HEK293 (cell line): Measurements from ENCODE around the gene MOG.

Experiments used
- CTCF ChIA-PET: fragments of 350-600 bp; formaldehyde crosslinking; extraction: SDS; loops from one replicate; lab custom pipeline; 2021; ENCODE audit warnings: antibody characterized with exemption; lab: Yijun Ruan, JAX
- POLR2A ChIA-PET: fragments of 300-600 bp; formaldehyde crosslinking; extraction: SDS; loops from one replicate; lab custom pipeline; 2020; ENCODE audit warnings: antibody characterized with exemption, inconsistent platforms; lab: Yijun Ruan, JAX
- H3K27ac ChIP-seq: fragments of 200-500 bp; sonication (Bioruptor generic); 2 replicates; pipeline ENCODE4 v1.5.1; 2014; ENCODE audit warnings: low read depth, low read length, control low read depth, inconsistent platforms; ENCODE audit errors: extremely low read depth
- H3K36me3 ChIP-seq, 2 experiments: fragments of 200-500 bp in 1 of 2; sonication (Bioruptor generic) in 1 of 2; 1 replicate in 1 of 2; 2 replicates in 1 of 2; pipeline ENCODE4 v1.5.1; 2014 to 2017; ENCODE audit warnings: inconsistent platforms in 2 of 2, low read length in 2 of 2; ENCODE audit not compliant: control insufficient read depth in 2 of 2, insufficient read depth in 1 of 2
- H3K4me1 ChIP-seq: fragments of 200-500 bp; sonication (Bioruptor generic); 2 replicates; pipeline ENCODE4 v1.5.1; 2014; ENCODE audit warnings: mild to moderate bottlenecking, low read length, inconsistent platforms; ENCODE audit not compliant: control insufficient read depth, insufficient read depth
- H3K4me3 ChIP-seq: 2 replicates; pipeline ENCODE4 v1.5.1; 2011; ENCODE audit warnings: low read depth, mild to moderate bottlenecking, control low read depth, low read length, moderate library complexity
- H3K9me3 ChIP-seq: fragments of 200-500 bp; sonication (Bioruptor generic); 2 replicates; pipeline ENCODE4 v1.5.1; 2014; ENCODE audit warnings: low read depth, low read length, inconsistent platforms; ENCODE audit not compliant: control insufficient read depth, insufficient read depth
- EGR2 ChIP-seq: fragments of 450-650 bp; formaldehyde crosslinking; IDR thresholded peaks from 2 replicates; pipeline ENCODE4 v1.5.1; 2016; ENCODE audit warnings: low read depth, missing biosample characterization, missing genetic modification characterization
- HOXA7 ChIP-seq: sonication (generic); formaldehyde crosslinking; IDR thresholded peaks from 2 replicates; pipeline ENCODE4 v1.8.1; 2022; ENCODE audit warnings: missing genetic modification reagents, borderline replicate concordance
- MYNN ChIP-seq: fragments of 450-650 bp; formaldehyde crosslinking; IDR thresholded peaks from 2 replicates; pipeline ENCODE4 v1.5.1; 2016; ENCODE audit warnings: missing biosample characterization, missing genetic modification characterization, borderline replicate concordance
- OVOL3 ChIP-seq: fragments of 450-650 bp; formaldehyde crosslinking; IDR thresholded peaks from 2 replicates; pipeline ENCODE4 v1.5.1; 2016; ENCODE audit warnings: missing biosample characterization, missing genetic modification characterization
- REPIN1 ChIP-seq: fragments of 450-650 bp; formaldehyde crosslinking; IDR thresholded peaks from 2 replicates; pipeline ENCODE4 v1.5.1; 2017; ENCODE audit warnings: missing biosample characterization, missing genetic modification characterization, low read depth
- SCRT2 ChIP-seq: fragments of 450-650 bp; formaldehyde crosslinking; IDR thresholded peaks from 2 replicates; pipeline ENCODE4 v1.5.1; 2016; ENCODE audit warnings: missing biosample characterization, missing genetic modification characterization
- TCF7L2 ChIP-seq: IDR thresholded peaks from 2 replicates; pipeline ENCODE4 v1.6.1; 2011; ENCODE audit warnings: low read depth, mild to moderate bottlenecking, inconsistent platforms, low read length, moderate library complexity, borderline replicate concordance
- ZFP41 ChIP-seq: fragments of 450-650 bp; formaldehyde crosslinking; IDR thresholded peaks from 2 replicates; pipeline ENCODE4 v1.5.1; 2016; ENCODE audit warnings: missing biosample characterization, missing genetic modification characterization, borderline replicate concordance
- ZNF140 ChIP-seq: fragments of 450-650 bp; formaldehyde crosslinking; IDR thresholded peaks from 2 replicates; pipeline ENCODE4 v1.5.1; 2016; ENCODE audit warnings: missing biosample characterization, missing genetic modification characterization
- ZNF223 ChIP-seq: fragments of 450-650 bp; formaldehyde crosslinking; IDR thresholded peaks from 2 replicates; pipeline ENCODE4 v1.5.1; 2016; ENCODE audit warnings: missing biosample characterization, missing genetic modification characterization
- ZNF24 ChIP-seq: fragments of 450-650 bp; formaldehyde crosslinking; IDR thresholded peaks from 2 replicates; pipeline ENCODE4 v1.5.1; 2016; ENCODE audit warnings: missing biosample characterization, missing genetic modification characterization
- ZNF292 ChIP-seq: fragments of 450-650 bp; formaldehyde crosslinking; IDR thresholded peaks from 2 replicates; pipeline ENCODE4 v1.5.1; 2016; ENCODE audit warnings: low read depth, missing biosample characterization, missing genetic modification characterization, borderline replicate concordance
- ZNF354C ChIP-seq: fragments of 450-650 bp; formaldehyde crosslinking; IDR thresholded peaks from 2 replicates; pipeline ENCODE4 v1.5.1; 2016; ENCODE audit warnings: missing biosample characterization, missing genetic modification characterization, low read depth, borderline replicate concordance
- ZNF529 ChIP-seq: fragments of 450-650 bp; formaldehyde crosslinking; IDR thresholded peaks from 2 replicates; pipeline ENCODE4 v1.5.1; 2017; ENCODE audit warnings: missing genetic modification characterization, missing biosample characterization; ENCODE audit not compliant: insufficient replicate concordance
- ZNF544 ChIP-seq: fragments of 450-650 bp; formaldehyde crosslinking; IDR thresholded peaks from 2 replicates; pipeline ENCODE4 v1.5.0; 2017; ENCODE audit warnings: missing biosample characterization, missing genetic modification characterization
- ZNF558 ChIP-seq: fragments of 450-650 bp; formaldehyde crosslinking; IDR thresholded peaks from 2 replicates; pipeline ENCODE4 v1.5.1; 2016; ENCODE audit warnings: missing biosample characterization, missing genetic modification characterization
- ZNF623 ChIP-seq: fragments of 450-650 bp; formaldehyde crosslinking; IDR thresholded peaks from 2 replicates; pipeline ENCODE4 v1.5.1; 2016; ENCODE audit warnings: missing biosample characterization, missing genetic modification characterization
- ZNF664 ChIP-seq: fragments of 450-650 bp; formaldehyde crosslinking; IDR thresholded peaks from 2 replicates; pipeline ENCODE4 v1.5.1; 2016; ENCODE audit warnings: missing biosample characterization, missing genetic modification characterization
- ZNF777 ChIP-seq: fragments of 450-650 bp; formaldehyde crosslinking; IDR thresholded peaks from 2 replicates; pipeline ENCODE4 v1.5.1; 2017; ENCODE audit warnings: missing biosample characterization, missing genetic modification characterization, borderline replicate concordance
- ZSCAN16 ChIP-seq: fragments of 450-650 bp; formaldehyde crosslinking; IDR thresholded peaks from 2 replicates; pipeline ENCODE4 v1.5.1; 2016; ENCODE audit warnings: missing biosample characterization, missing genetic modification characterization
- ZXDB ChIP-seq: fragments of 450-650 bp; formaldehyde crosslinking; IDR thresholded peaks from 2 replicates; pipeline ENCODE4 v1.5.1; 2016; ENCODE audit warnings: missing biosample characterization, missing genetic modification characterization
- TF ChIP-seq, protein P1 (sequence below): fragments of 450-650 bp; IDR thresholded peaks from 2 replicates; pipeline ENCODE4 v1.5.1; 2018; ENCODE audit warnings: missing biosample characterization, missing genetic modification characterization
- TF ChIP-seq, protein P2 (sequence below): fragments of 450-650 bp; formaldehyde crosslinking; IDR thresholded peaks from 2 replicates; pipeline ENCODE4 v1.5.1; 2016; ENCODE audit warnings: missing biosample characterization, missing genetic modification characterization
- TF ChIP-seq, protein P3 (sequence below): fragments of 450-650 bp; formaldehyde crosslinking; IDR thresholded peaks from 2 replicates; pipeline ENCODE4 v1.5.1; 2016; ENCODE audit warnings: missing biosample characterization, missing genetic modification characterization
- TF ChIP-seq, protein P4 (sequence below): fragments of 450-650 bp; formaldehyde crosslinking; IDR thresholded peaks from 2 replicates; pipeline ENCODE4 v1.5.1; 2016; ENCODE audit warnings: missing biosample characterization, missing genetic modification characterization, low read depth

Gene MOG

DNA sequence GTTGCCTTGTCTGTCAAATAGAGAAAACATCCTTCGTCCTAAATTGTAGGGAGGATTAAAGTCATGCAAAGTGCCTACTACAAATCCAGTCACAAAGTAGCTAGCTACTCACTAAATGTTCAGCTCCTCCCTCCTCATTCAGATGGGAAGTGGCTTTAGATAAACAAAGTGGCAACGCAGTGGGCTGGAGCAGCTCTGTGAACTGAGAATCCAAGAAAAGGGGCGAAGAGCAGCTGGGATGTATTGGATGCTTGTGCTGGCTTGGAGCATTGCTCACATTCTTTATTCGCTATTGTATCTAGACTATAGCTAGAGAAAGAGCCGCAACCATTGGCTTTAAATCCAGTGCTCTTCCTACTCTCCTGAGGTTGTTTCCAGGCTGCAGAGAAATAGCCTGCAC, 10.3 kb downstream of the MOG start:
- POLR2A ChIA-PET: interaction anchor here (1.8 kb wide), 1 partner anchor 17 kb away, joined by 7 read pairs; no protein-coding TSS in a partner anchor
- Histone ChIP-seq H3K4me3 (no peak overlapping the region), H3K27ac (no peak overlapping the region), H3K4me1 (peaks cover 3% of the 10 kb centered on the region; the same call in 1 of the 2 replicates), H3K36me3 (no peaks in the 10 kb centered on the region), H3K9me3 (no peaks in the 10 kb centered on the region)
- CTCF ChIA-PET: interaction anchor here (0.6 to 10.1 kb wide), 8 partner anchors 10 to 1916 kb away, joined by 3 to 287 read pairs (median 4); partner anchors contain the start of gene MOG
- TF ChIP-seq MYNN (no peak), REPIN1 (tag by site-specific recombination) (no peak), ZNF223 (tag by site-specific recombination) (no peak), ZNF24 (tag by site-specific recombination) (no peak), SCRT2 (tag by site-specific recombination) (no peak), ZNF777 (no peak), EGR2 (tag by site-specific recombination) (no peak), ZNF544 (tag by site-specific recombination) (no peak), ZSCAN16 (tag by site-specific recombination) (no peak), OVOL3 (tag by site-specific recombination) (no peak), TCF7L2 (no peak), ZNF140 (tag by site-specific recombination) (no peak), ZNF558 (tag by site-specific recombination) (no peak)
- TF ChIP-seq, protein P1, sequence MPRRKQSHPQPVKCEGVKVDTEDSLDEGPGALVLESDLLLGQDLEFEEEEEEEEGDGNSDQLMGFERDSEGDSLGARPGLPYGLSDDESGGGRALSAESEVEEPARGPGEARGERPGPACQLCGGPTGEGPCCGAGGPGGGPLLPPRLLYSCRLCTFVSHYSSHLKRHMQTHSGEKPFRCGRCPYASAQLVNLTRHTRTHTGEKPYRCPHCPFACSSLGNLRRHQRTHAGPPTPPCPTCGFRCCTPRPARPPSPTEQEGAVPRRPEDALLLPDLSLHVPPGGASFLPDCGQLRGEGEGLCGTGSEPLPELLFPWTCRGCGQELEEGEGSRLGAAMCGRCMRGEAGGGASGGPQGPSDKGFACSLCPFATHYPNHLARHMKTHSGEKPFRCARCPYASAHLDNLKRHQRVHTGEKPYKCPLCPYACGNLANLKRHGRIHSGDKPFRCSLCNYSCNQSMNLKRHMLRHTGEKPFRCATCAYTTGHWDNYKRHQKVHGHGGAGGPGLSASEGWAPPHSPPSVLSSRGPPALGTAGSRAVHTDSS (tag by site-specific recombination): no peak
- TF ChIP-seq, protein P2, sequence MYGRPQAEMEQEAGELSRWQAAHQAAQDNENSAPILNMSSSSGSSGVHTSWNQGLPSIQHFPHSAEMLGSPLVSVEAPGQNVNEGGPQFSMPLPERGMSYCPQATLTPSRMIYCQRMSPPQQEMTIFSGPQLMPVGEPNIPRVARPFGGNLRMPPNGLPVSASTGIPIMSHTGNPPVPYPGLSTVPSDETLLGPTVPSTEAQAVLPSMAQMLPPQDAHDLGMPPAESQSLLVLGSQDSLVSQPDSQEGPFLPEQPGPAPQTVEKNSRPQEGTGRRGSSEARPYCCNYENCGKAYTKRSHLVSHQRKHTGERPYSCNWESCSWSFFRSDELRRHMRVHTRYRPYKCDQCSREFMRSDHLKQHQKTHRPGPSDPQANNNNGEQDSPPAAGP (tag by site-specific recombination): no peak

DNA sequence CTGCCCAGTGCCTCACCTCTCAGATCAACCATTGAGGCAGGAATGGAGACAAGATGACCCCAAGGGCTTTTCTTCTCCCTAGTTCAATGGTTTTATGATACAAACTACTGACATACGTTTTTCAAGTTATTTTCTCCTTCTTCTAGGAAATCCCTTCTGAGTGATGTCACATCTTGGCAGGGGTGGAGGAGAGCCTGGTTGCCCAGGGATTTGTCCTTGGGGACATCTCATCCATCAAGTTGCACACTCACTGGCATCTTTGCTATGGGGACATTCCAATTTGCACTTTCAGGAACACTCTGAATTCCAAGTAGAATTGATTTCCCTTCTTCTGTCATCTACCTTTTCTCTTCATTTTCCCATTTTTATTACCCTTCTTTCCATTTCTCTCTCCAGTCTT, 14.1 kb downstream of the MOG start:
- H3K27ac ChIP-seq: no peak overlapping the region
- CTCF ChIA-PET: interaction anchor here (0.6 to 3.3 kb wide), 7 partner anchors 17 to 823 kb away, joined by 3 to 32 read pairs (median 5); no protein-coding TSS in a partner anchor
- POLR2A ChIA-PET: no interaction called here

More for the DNA sequence above, 14.1 kb downstream of the MOG start:
- Histone ChIP-seq H3K4me3 (no peak overlapping the region), H3K9me3 (no peaks in the 10 kb centered on the region)
- no peak for TF ChIP-seq ZNF354C (tag by site-specific recombination)
- TF ChIP-seq ZNF292 (tag by site-specific recombination): no peak
- no peak for TF ChIP-seq HOXA7 (CRISPR knock-in tag)
- TF ChIP-seq ZXDB (tag by site-specific recombination): no peak
- no peak for TF ChIP-seq ZFP41
- TF ChIP-seq, protein P3, sequence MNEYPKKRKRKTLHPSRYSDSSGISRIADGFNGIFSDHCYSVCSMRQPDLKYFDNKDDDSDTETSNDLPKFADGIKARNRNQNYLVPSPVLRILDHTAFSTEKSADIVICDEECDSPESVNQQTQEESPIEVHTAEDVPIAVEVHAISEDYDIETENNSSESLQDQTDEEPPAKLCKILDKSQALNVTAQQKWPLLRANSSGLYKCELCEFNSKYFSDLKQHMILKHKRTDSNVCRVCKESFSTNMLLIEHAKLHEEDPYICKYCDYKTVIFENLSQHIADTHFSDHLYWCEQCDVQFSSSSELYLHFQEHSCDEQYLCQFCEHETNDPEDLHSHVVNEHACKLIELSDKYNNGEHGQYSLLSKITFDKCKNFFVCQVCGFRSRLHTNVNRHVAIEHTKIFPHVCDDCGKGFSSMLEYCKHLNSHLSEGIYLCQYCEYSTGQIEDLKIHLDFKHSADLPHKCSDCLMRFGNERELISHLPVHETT: no peak
- no peak for TF ChIP-seq ZNF664 (tag by site-specific recombination)
- TF ChIP-seq, protein P4, sequence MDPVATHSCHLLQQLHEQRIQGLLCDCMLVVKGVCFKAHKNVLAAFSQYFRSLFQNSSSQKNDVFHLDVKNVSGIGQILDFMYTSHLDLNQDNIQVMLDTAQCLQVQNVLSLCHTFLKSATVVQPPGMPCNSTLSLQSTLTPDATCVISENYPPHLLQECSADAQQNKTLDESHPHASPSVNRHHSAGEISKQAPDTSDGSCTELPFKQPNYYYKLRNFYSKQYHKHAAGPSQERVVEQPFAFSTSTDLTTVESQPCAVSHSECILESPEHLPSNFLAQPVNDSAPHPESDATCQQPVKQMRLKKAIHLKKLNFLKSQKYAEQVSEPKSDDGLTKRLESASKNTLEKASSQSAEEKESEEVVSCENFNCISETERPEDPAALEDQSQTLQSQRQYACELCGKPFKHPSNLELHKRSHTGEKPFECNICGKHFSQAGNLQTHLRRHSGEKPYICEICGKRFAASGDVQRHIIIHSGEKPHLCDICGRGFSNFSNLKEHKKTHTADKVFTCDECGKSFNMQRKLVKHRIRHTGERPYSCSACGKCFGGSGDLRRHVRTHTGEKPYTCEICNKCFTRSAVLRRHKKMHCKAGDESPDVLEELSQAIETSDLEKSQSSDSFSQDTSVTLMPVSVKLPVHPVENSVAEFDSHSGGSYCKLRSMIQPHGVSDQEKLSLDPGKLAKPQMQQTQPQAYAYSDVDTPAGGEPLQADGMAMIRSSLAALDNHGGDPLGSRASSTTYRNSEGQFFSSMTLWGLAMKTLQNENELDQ (tag by site-specific recombination): no peak
- TF ChIP-seq ZNF623 (tag by site-specific recombination): no peak
- no peak for TF ChIP-seq ZNF529 (tag by site-specific recombination)
- TF ChIP-seq, all 188 proteins: peak for 0
- Histone ChIP-seq H3K36me3 (no peaks in the 10 kb centered on the region), H3K4me1 (peaks cover 3% of the 10 kb centered on the region; the same call in 1 of the 2 replicates)
